COR-L47 (cell line): ENCODE results near the gene GPHN.
"Not testable (repeated sequence)": the region's sequence is repeated elsewhere in the genome, so short reads cannot be mapped to it uniquely, and the experiment has no call there.

Experiments used
- DNase-seq: peaks from one replicate; lab custom pipeline; 2025; lab: John Stamatoyannopoulos, UW

The GPHN gene

DNA sequence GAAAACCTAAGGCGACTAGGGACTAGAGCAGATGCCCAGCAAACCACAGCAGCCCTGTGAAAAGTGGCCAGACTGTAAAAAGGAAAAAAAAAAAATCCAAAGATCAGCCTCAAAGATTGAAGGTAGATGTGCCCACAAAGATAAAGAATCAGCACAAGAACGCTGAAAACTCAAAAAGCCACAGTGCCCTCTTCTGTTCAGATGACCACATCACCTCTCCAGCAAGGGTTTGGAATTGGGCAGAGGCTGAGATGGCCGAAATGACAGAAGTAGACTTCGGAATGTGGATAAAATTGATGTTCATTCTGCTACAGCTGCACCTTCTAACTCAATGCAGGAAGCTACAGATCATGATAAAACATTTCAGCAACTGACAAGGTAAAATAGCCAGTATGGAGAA is 154.4 kb downstream of the GPHN start:
- no peak for DNase-seq

DNA sequence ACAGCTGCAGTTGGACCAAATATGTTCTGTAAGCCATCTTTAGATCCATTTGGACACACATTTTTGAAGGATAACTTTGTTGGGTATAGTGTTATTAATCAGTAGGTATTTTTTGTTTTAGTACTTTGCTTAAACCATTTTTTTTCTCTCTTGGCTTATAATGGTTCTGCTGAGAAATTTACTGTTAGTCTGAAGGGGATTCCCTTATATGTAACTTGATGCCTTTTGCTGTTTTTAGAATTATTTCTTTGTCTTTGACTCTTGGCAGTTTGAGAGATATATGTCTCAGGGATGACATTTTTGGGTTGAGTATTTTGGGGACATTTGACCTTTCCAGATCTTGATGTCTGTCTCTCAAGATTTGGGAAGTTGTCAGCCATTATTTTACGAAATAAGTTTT is 169.8 kb downstream of the GPHN start:
- no peak for DNase-seq

DNA sequence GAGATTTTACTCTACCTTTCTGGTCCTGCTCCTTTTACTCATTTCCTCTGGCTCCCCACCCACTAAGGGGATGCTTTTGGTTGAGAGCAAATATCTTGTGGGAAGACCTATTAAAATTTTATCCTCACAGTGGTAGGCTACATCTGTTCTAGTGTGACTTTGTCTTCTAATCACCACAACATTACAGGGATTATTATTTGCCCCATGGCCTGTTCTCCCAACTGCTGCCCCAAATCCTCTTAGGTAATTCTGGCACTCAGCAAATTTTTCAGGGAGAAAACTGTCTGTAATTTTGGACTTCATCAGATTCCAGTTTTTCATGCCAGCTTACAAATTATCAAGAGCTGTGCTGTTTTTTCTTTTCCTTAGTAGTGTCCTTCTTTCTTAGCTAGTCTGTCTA is 172.3 kb downstream of the GPHN start:
- DNase-seq = no peak

DNA sequence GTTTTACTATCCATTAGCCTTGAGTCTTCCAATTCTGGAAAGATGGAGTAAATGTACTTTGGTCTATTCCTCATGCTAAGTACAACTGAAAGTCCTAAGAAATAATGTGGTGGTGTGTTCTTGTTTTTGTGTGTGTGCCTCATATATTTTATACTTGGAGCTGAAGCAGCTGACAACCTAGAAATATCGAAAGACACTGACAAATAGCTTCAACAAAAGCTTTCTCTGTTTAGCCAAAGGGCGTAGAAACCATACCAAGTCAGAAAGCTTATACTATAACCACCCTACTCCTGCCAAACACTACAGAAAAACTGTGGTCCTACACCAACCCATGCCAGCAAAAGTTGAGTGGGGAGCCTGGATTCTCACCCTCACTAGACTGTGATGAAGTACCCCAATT is 188.4 kb downstream of the GPHN start:
- DNase-seq = no peak

GRCh38 chr14:66698503-66698902 is 190.6 kb downstream of the GPHN start:
- no peak for DNase-seq

DNA sequence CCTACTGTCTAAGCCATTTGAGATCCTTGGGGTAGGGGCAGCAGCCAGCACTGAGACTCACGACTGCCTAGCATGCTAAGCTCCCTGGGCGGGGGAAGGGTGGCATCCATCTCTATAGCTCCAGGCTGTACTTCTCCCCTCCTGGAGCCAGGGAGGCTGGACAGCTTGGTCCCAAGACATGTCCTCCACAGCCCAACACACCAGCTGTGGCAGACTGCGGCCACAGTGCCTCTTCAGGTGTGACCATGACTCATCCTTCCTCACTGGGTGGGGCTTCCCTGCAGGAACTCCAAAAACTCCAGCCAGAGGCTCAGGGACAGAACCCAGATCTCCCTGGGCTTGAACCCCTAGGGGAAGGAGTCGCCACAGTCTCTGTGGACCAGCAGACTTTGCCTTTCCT is 193.9 kb downstream of the GPHN start:
- no peak for DNase-seq

- no peak for DNase-seq
These were observed 200.3 kb downstream of the GPHN start for GRCh38 chr14:66708267-66708666.

DNA sequence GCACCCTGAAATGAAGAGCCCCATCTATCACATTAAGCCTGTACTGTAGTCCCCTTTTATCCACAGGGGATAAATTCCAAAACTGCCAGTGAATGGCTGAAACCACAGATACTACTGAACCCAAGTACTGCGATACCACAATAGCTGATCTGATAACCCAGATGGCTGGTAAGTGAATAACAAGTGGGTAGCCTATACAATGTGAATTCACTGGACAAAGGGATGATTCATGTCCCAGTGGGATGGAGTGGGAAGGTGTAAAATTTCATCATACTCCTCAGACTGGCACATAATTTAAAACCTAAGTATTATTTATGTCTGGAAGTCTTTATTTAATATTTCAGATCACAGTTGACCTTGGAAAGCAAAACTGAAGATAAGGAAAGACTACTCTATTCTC is 201.3 kb downstream of the GPHN start:
- no peak for DNase-seq

GRCh38 chr14:66714291-66714690 is 206.3 kb downstream of the GPHN start:
- DNase-seq = not testable (repeated sequence)

DNA sequence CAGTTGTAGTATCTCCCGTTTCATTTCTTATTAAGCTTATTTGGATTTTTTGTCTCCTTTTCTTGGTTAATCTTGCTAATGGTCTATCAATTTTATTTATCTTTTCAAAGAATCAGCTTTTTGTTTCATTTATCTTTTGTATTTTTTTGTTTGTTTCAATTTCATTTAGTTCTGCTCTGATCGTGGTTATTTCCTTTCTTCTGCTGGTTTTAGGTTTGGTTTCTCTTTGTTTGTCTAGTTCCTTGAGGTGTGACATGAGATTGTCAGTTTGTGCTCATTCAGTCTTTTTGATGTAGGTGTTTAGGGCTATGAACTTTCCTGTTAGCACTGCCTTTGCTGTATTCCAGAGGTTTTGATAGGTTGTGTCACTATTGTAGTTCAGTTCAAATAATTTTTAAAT is 207.4 kb downstream of the GPHN start:
- DNase-seq = not testable (repeated sequence)

DNA sequence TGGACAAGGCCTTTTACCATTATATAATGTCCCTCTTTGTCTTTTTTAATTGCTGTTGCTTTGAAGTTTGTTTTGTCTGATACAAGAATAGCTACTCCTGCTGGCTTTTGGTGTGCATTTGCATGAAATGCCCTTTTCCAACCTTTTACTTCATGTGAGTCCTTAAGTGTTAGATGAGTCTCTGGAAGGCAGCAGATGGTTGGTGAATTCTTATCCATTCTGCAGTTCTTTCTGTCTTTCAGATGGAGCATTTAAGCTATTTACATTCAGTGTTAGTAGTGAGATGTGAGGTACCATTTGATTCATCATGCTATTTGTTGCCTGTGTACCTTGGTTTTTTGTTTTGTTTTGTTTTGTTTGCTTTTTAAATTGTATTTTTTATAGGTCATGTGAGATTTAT is 208.3 kb downstream of the GPHN start:
- no peak for DNase-seq

DNA sequence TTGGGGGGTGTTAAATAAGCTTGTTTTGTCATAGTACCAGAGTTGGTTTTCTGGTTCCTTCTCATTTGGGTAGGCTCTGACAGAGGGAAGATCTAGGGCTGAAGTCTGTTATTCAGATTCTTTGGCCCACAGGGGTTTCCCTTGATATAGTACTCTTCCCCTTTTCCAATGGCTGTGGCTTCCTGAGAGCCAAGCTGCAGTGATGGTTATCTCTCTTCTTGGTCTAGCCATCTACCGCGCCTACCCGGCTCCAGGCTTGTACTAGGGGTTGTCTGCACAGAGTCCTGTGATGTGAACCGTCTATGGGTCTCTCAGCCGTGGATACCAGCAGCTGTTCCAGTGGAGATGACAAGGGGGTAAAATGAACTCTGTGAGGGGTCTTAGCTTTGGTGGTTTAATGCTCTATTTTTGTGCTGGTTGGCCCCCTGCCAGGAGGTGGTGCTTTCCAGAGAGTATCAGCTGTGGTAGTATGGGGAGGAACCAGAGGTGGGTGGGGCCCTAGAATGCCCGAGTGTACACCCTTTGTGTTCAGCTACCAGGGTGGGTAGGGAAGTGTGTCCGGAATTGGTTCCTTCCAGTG is 209.7 kb downstream of the GPHN start:
- DNase-seq = no peak

DNA sequence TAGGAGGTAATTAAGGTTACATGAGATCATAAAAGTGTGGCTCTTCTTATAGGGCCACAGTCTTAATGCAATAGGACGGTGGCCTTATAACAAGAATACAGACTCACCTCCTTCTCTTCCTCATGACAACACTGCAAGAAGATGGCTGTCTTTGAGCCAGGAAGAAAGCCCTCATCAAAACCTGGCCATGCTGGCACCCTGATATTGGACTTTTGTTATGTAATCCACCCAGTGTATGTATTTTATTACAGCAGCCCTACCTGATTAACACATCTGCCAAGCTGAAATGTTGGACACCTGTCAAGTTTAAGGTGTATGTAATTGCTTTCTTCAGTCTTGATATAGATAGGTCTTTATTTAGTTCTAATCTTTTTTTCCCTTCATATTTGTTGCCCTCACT is 217.0 kb downstream of the GPHN start:
- DNase-seq = no peak

GRCh38 chr14:66731298-66731697 is 223.4 kb downstream of the GPHN start:
- not testable (repeated sequence) for DNase-seq

DNA sequence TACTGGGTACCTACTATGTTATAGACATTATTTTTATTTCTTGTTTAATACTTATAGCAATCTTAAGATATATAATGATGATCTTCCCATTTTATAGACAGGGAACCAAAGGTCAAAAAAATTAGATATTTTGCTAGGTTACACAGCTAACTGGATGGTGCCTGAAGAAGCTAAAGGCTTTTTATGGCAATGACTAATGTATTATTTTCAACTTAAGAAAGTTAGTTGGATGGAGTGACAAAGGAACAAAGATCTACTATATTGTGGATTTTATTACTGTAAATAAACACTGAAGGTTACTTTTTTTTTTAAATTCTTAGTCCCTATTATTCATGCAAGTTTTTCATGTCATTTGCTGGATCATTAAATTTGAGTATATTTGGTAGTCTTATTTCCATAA is 227.9 kb downstream of the GPHN start:
- DNase-seq = no peak

- DNase-seq = no peak
These were observed 231.9 kb downstream of the GPHN start for GRCh38 chr14:66739826-66740225.

DNA sequence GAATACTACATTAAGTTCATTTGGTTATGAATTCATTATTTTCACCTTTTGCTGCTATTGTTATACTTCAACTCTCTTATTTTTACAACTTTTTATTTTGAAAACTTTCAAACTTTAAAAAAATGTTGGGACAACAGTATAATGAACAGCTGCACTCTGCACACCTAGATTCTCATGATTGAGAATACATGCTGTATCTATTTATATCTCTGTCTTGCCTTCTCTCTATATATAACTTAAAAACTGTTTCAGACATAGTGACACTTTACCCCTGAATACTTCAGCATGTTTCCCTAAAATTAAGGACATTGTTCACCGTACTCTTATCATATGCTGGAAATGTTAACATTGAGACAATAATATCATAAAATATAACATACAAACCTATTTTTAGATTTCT is 237.1 kb downstream of the GPHN start:
- DNase-seq = no peak

- DNase-seq = peak; percentile 10
These were observed 238.5 kb downstream of the GPHN start for GRCh38 chr14:66746316-66747006.

DNA sequence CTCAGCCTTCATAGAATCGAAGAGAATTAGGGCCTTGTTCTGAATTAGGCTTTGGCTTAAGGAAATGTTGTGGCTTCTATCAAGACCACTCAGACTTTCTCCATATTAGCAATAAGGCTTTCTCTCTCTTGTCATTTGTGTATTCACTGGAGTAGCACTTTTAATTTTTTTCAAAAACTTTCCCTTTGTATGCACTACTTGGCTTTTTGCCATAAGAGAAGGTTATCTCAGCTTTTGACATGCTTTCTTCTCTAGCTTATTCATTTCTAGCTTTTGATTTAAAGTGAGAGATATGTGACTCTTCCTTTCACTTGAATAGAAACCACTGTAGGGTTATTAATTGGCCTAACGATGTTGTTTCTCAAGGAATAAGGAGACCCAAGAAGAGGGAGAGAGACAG is 244.2 kb downstream of the GPHN start:
- DNase-seq = no peak

DNA sequence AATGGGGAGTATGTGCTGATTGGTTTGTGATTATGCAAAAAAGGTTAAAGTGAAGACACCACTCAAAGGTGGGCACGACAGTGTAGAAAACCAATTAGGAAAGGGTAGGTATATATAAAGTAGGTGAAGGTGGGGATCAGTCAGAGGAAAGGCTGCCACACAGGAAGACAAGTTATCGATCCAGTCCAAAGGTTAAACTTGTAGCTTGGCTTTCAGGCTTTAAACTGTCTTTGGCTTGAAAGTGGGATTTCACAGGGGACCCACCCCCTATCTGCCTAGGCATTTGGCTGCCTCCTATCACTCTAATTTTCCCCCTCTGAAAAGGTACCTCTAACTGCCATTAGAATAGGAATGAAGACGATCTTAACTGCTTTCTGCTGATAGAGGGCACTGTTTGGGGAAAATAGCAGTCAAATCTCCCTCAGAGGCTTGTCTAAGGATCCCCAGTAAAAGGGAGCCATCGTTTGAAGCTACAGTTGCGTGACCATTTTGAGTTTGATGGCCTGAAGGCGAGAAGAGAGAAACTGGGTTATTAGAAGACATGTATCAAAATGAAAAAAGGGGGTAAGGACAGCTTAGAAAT is 250.2 kb downstream of the GPHN start:
- no peak for DNase-seq

DNA sequence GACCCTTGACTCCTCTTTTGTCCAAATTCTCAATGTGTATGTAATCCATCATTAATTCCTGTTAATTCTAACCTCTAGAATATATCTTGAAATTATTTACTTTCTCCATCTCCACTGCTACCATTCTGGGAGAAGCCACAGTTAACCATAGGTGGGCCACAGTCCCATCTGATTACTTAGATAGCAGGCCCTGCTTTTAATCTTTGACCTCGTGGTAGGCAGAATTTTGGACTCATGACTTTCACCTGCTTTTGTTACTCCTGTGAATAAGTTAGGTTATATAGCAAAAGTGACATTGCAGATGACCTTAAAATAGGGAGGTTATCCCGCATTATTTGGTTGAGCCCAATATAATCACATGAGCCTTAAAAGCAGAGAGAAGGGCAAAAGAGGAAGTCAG is 264.2 kb downstream of the GPHN start:
- DNase-seq = no peak

DNA sequence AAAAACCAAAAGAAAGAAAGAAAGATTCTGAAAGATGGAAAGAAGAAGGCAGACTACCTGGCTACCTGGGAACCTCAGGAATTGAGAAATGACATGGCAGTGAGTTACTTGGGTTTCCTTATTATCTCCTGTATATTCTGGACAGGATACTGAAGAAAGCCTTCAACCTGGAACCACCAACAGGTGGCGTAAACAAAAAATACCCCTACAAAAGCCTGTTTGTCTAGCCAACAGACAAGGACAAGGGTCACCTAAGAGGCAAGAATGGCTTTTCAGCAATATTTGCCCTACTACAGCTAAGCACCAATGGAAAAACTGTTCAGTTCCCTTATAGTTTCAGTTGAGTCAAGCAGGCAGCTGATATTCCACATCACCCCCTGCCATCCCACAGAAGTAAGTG is 274.9 kb downstream of the GPHN start:
- no peak for DNase-seq

GRCh38 chr14:66790101-66790500 is 282.2 kb downstream of the GPHN start:
- no peak for DNase-seq

DNA sequence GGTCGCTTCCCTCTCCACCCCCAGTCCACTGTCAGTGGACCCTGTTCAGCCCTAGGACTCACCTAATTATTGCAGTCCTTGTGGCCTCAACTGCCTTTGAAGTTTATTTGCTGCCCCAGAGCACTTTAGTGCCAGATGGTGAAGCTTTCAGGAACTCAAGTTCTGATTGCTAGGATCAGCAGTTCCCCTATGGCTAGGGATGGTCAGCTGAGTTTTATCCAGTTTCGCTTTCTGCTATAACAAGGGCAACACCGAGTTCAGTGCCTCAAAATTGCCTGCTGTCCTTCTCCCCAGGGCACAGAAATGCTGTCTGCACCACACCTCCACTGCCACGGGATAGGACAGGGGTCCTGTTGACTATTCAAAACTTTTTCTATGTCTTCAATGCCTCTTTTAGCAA is 295.0 kb downstream of the GPHN start:
- no peak for DNase-seq
